ENCODE data around the gene BTBD9.

GRCh38 chr6:38212579-38212978 lies 427.1 kb downstream of the BTBD9 start:
- TF ChIP-seq CTCF (IDR thresholded peaks at IDR 0.05) (no peak), POLR2A (IDR thresholded peaks at IDR 0.05) (no peak)
